ENCODE data around the gene TUT1.
"Not testable (repeated sequence)": the region's sequence is repeated elsewhere in the genome, so short reads cannot be mapped to it uniquely, and the experiment has no call there.

The TUT1 gene, protein sequence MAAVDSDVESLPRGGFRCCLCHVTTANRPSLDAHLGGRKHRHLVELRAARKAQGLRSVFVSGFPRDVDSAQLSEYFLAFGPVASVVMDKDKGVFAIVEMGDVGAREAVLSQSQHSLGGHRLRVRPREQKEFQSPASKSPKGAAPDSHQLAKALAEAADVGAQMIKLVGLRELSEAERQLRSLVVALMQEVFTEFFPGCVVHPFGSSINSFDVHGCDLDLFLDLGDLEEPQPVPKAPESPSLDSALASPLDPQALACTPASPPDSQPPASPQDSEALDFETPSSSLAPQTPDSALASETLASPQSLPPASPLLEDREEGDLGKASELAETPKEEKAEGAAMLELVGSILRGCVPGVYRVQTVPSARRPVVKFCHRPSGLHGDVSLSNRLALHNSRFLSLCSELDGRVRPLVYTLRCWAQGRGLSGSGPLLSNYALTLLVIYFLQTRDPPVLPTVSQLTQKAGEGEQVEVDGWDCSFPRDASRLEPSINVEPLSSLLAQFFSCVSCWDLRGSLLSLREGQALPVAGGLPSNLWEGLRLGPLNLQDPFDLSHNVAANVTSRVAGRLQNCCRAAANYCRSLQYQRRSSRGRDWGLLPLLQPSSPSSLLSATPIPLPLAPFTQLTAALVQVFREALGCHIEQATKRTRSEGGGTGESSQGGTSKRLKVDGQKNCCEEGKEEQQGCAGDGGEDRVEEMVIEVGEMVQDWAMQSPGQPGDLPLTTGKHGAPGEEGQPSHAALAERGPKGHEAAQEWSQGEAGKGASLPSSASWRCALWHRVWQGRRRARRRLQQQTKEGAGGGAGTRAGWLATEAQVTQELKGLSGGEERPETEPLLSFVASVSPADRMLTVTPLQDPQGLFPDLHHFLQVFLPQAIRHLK

DNA sequence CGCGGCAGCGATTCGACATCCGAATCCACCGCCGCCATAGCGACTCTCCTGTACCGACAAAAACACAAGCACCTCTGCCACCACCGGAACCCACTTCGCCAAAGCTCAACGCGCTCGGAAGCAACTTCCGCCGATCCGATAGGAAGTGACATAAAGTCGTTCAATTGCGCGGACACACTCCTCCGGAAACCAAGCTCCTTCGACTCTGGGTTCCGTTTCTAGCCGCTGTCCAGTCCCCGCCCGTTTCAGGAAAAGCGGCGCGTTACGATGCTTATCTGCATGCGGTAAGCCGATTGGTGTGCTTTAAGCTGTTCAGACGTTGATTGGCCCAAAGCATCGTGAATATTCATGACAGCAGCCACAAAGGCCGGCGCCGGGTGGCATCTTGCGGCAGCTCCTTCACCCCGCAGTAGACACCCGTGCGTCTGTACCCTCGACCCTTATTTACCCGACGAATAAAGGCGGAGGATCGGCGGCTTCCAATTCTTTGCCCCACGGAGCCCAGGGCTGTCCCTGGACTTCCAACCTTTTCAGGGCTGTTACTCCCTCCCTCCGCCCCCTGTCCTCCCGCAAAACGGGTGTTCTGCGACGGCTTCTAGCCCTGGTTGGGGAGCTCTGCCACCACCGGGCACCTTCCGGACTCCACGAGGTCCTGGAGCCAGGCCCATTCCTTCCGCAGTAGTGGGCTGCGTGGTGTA, at the start of gene TUT1:
TSS of gene TUT1 (minus strand) at position 76 of the 698 bp plus-strand sequence. CDS start at position 38, 38 bp downstream.
- Histone ChIP-seq H3K27ac (ENCODE audit: low read depth, low read length) (peak within 1 kb of the TSS; percentile 86), H3K4me1 (ENCODE audit: control insufficient read depth in 1 of 2, insufficient read depth in 2 of 2, low read length in 2 of 2) (peaks cover 22 to 30% of the 10 kb centered on the region in 2 donors), H3K27me3 (ENCODE audit: control insufficient read depth in 1 of 2, insufficient read depth in 2 of 2, low read length in 2 of 2) (no peaks in the 10 kb centered on the region), H3K4me3 (ENCODE audit: low read depth in 1 of 2, low read length in 2 of 2) (peak within 1 kb of the TSS; percentile 76 to 90), H3K9ac (ENCODE audit: low read depth in 1 of 2, low read length in 2 of 2) (peak within 1 kb of the TSS; percentile 91 to 94), H3K36me3 (ENCODE audit: control insufficient read depth in 1 of 2, insufficient read depth in 2 of 2, low read length in 2 of 2) (peaks cover 31 to 38% of the 10 kb centered on the region in 2 donors), H3K9me3 (ENCODE audit: control insufficient read depth in 1 of 2, low read length in 2 of 2) (no peaks in the 10 kb centered on the region)

DNA sequence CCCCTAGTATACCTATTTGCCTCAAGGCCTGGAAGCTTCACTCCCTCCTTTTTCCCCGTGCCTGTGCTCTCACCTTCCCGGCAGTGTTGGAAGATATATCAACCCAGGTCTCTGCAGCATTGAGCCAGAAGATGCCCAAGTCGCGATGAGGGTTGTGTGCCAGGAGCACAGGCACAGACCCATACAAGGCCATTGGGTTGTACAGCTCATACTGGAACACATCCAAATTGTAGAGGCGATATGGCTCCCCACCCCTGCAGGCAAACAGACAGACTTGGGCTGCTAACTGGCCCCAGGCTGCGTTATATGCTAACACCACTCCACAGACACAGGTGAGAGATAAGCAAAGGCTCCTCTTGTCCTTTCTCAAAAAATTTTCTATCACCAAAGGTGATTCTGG, 41.2 kb upstream of the TUT1 start:
- Histone ChIP-seq H3K4me1 (ENCODE audit: control insufficient read depth in 1 of 2, insufficient read depth in 2 of 2, low read length in 2 of 2) (no peaks in the 10 kb centered on the region), H3K9ac (ENCODE audit: low read depth in 1 of 2, low read length in 2 of 2) (no peak overlapping the region), H3K27me3 (ENCODE audit: control insufficient read depth in 1 of 2, insufficient read depth in 2 of 2, low read length in 2 of 2) (no peaks in the 10 kb centered on the region), H3K36me3 (ENCODE audit: control insufficient read depth in 1 of 2, insufficient read depth in 2 of 2, low read length in 2 of 2) (peaks cover 63 to 83% of the 10 kb centered on the region in 2 donors), H3K27ac (ENCODE audit: low read depth, low read length) (no peak overlapping the region), H3K9me3 (ENCODE audit: control insufficient read depth in 1 of 2, low read length in 2 of 2) (no peaks in the 10 kb centered on the region), H3K4me3 (ENCODE audit: low read depth in 1 of 2, low read length in 2 of 2) (no peak overlapping the region)

DNA sequence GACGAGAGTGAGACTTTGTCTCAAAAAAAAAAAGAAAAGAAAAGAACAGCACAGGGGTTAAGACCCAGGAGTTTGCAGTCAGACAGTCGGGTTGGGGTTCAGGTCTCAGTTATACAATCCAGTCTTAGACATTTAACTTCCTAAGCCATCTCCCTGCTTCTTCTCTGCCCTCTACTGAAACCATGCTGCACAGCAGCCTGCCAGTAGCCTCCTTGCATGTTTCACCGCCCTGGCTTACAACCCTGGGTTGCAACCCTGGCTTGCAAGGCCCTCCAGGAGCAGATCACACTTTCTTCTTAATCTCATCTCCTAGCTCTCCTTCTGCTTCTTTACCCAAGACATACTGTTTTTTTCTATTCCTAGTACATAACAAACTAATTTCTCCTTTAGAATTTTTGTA, 36.4 kb upstream of the TUT1 start:
- Histone ChIP-seq H3K36me3 (ENCODE audit: control insufficient read depth in 1 of 2, insufficient read depth in 2 of 2, low read length in 2 of 2) (peaks cover 58 to 76% of the 10 kb centered on the region in 2 donors), H3K9ac (ENCODE audit: low read depth in 1 of 2, low read length in 2 of 2) (no peak overlapping the region), H3K27ac (ENCODE audit: low read depth, low read length) (no peak overlapping the region), H3K27me3 (ENCODE audit: control insufficient read depth in 1 of 2, insufficient read depth in 2 of 2, low read length in 2 of 2) (no peaks in the 10 kb centered on the region), H3K4me3 (ENCODE audit: low read depth in 1 of 2, low read length in 2 of 2) (no peak overlapping the region), H3K9me3 (ENCODE audit: control insufficient read depth in 1 of 2, low read length in 2 of 2) (no peaks in the 10 kb centered on the region), H3K4me1 (ENCODE audit: control insufficient read depth in 1 of 2, insufficient read depth in 2 of 2, low read length in 2 of 2) (no peaks in the 10 kb centered on the region)

DNA sequence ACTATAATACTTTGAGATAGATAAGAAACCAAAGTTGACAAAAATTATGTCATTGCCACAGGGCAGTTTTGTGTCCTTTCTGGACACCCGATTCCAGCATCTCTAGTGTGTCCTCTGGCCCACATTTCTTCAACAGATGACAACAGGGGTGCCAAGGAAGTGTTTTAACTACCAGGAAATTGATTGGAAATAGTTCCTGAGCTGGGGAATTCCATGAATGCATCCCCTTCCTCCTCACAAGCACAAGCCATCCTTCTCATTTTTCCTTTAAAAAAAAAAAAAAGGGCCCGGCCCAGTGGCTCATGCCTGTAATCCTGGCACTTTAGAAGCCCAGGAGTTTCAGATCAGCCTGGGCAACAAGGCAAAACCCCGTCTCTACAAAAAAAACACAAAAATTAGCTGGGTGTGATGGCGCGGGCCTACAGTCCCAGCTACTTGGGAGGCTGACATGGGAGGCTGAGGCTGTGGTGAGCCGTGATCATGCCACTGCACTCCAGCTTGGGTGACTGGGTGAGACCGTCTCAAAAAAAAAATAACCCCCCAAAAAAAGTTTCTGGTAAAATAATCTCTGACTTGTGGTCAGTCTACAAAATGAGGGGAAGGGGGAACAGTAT, 31.3 kb upstream of the TUT1 start:
- H3K27me3 ChIP-seq (ENCODE audit: control insufficient read depth in 1 of 2, insufficient read depth in 2 of 2, low read length in 2 of 2), result no peaks in the 10 kb centered on the region
- peaks cover 22 to 27% of the 10 kb centered on the region in 2 donors for H3K36me3 ChIP-seq (ENCODE audit: control insufficient read depth in 1 of 2, insufficient read depth in 2 of 2, low read length in 2 of 2)
- peak overlapping the region in 1 of 2 donors; percentile 34 for H3K9ac ChIP-seq (ENCODE audit: low read depth in 1 of 2, low read length in 2 of 2)
- H3K4me3 ChIP-seq (ENCODE audit: low read depth in 1 of 2, low read length in 2 of 2), result peak overlapping the region; percentile 85 to 92
- peaks cover 5 to 10% of the 10 kb centered on the region in 2 donors for H3K4me1 ChIP-seq (ENCODE audit: control insufficient read depth in 1 of 2, insufficient read depth in 2 of 2, low read length in 2 of 2)
- no peaks in the 10 kb centered on the region for H3K9me3 ChIP-seq (ENCODE audit: control insufficient read depth in 1 of 2, low read length in 2 of 2)
- H3K27ac ChIP-seq (ENCODE audit: low read depth, low read length), result peak overlapping the region; percentile 71

DNA sequence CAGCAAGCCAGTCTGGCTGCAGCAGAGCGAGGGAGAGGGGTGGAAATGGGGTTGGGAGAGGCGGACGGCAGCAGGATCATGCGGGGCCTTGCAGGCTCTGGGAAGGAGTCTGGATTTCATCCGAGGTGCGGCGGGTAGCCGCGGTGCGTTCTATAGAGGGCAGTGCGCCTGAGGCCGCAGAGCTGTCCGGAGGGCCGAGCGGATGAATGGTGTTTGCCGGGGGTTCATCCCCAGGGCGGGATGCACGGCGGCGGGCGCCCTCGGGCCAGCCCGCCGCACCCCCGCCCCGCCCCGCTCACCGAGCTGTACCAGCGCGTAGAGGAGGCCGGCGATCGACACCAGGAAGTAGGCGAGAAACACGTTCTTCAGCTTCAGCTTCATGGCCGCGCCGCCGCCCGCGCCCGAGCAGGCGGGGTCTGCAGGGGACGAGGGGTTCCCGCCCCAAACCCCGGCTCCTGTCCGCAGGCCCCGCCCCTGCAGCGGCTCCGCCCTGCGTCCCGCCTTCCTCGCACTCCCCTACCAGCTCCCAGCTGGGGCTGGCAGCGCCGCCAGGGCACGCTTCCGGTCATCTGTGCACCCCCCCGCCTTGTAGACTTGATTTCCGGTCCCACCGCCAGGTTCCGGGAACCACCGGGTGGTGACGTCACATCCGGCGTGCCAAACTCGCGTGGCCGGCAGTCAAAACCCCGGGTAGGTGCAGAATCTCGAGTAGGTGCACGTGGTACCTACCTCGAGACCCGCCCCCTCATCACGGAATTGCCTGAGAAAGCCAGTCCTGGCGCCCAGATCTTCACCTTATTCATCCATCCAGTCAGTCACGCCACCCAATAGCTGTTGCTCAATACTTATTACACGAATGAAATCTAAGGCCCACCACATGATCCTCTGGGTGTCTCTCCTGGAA, 30.5 kb upstream of the TUT1 start, which contains the start of gene B3GAT3:
TSS of gene B3GAT3 (minus strand) at position 420 of the 904 bp plus-strand sequence. CDS start at position 381, 39 bp downstream.
- Histone ChIP-seq H3K4me3 (ENCODE audit: low read depth in 1 of 2, low read length in 2 of 2) (peak within 1 kb of the TSS; percentile 85 to 92), H3K4me1 (ENCODE audit: control insufficient read depth in 1 of 2, insufficient read depth in 2 of 2, low read length in 2 of 2) (peaks cover 5 to 10% of the 10 kb centered on the region in 2 donors), H3K36me3 (ENCODE audit: control insufficient read depth in 1 of 2, insufficient read depth in 2 of 2, low read length in 2 of 2) (peaks cover 18 to 26% of the 10 kb centered on the region in 2 donors), H3K27ac (ENCODE audit: low read depth, low read length) (peak within 1 kb of the TSS; percentile 71), H3K9me3 (ENCODE audit: control insufficient read depth in 1 of 2, low read length in 2 of 2) (no peaks in the 10 kb centered on the region), H3K9ac (ENCODE audit: low read depth in 1 of 2, low read length in 2 of 2) (peak within 1 kb of the TSS; percentile 65 to 84), H3K27me3 (ENCODE audit: control insufficient read depth in 1 of 2, insufficient read depth in 2 of 2, low read length in 2 of 2) (no peaks in the 10 kb centered on the region)

DNA sequence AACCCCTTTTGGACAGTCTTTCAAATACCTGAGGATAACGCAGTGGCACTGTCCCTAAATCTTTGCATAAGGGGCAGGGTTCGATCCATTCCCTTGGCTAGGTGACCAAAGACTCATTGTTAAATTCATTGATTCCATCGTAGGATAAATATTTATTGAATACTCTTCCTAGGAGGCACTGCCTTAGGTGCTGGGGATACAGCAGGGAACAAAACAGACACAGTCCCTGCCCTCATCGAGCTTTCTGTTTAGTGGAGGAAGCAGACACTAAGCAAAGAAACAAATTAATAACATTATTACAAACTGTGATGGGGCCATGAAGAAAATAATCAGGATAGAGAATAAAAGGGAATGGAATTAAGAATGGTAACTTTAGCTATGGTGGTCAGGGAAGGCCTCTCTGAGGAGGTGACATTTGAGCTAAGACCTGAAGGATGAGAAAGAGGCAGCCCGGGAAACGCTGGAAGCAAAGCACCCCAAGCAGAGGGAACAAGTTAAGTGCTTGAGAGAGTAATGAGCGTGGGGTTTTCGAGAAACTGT, 29.8 kb upstream of the TUT1 start:
- Histone ChIP-seq H3K27me3 (ENCODE audit: control insufficient read depth in 1 of 2, insufficient read depth in 2 of 2, low read length in 2 of 2) (no peaks in the 10 kb centered on the region), H3K4me1 (ENCODE audit: control insufficient read depth in 1 of 2, insufficient read depth in 2 of 2, low read length in 2 of 2) (peaks cover 5 to 10% of the 10 kb centered on the region in 2 donors), H3K9ac (ENCODE audit: low read depth in 1 of 2, low read length in 2 of 2) (peak overlapping the region; percentile 65 to 84), H3K36me3 (ENCODE audit: control insufficient read depth in 1 of 2, insufficient read depth in 2 of 2, low read length in 2 of 2) (peaks cover 11 to 23% of the 10 kb centered on the region in 2 donors), H3K4me3 (ENCODE audit: low read depth in 1 of 2, low read length in 2 of 2) (peak overlapping the region; percentile 85 to 92), H3K27ac (ENCODE audit: low read depth, low read length) (peak overlapping the region; percentile 71), H3K9me3 (ENCODE audit: control insufficient read depth in 1 of 2, low read length in 2 of 2) (no peaks in the 10 kb centered on the region)

DNA sequence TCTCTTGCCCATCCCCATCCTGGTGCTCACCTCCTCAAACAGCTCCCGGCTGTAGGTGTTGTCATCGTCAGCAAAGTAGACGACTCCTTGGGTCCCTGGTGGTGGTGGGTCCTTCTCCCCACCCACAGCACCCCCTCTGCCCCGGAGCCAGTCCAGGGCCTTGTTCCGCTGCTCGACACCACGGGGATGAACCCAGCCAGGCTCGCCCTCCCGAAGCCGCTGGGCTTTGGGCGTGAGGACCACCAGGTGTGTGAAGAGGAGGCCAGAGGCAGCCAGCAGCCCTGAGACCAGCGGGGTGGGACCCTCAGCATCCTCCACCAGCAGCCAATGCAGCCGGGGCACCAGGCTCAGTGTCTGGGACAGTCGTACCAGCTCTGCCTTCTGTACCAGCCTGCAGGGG, 25.6 kb upstream of the TUT1 start:
- Histone ChIP-seq H3K36me3 (ENCODE audit: control insufficient read depth in 1 of 2, insufficient read depth in 2 of 2, low read length in 2 of 2) (peaks cover 0 to 17% of the 10 kb centered on the region in 2 donors), H3K4me1 (ENCODE audit: control insufficient read depth in 1 of 2, insufficient read depth in 2 of 2, low read length in 2 of 2) (peaks cover 15 to 24% of the 10 kb centered on the region in 2 donors)
- not testable (repeated sequence) for H3K27ac ChIP-seq (ENCODE audit: low read depth, low read length); H3K4me3 ChIP-seq (ENCODE audit: low read depth in 1 of 2, low read length in 2 of 2); H3K9me3 ChIP-seq (ENCODE audit: control insufficient read depth in 1 of 2, low read length in 2 of 2); H3K27me3 ChIP-seq (ENCODE audit: control insufficient read depth in 1 of 2, insufficient read depth in 2 of 2, low read length in 2 of 2); H3K9ac ChIP-seq (ENCODE audit: low read depth in 1 of 2, low read length in 2 of 2)

DNA sequence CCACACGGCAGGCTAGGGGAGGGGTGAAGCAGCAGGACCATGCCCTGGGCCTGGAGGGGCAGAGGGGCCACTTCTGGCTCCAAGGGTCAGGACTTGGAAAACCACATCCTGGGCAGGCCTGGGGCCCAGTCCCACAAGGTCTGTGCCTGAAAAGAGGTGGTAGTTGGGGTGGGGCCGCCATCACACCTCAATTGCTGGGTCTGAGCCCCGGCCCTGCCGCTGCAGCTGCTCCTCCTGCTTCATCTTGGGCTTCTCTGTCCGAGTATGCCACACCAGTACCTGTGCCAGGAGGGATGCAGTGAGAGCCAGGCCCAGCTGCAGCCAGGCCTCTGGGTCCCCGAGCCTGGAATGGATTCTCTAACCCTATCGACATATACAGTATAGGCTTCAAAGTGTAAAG, 24.2 kb upstream of the TUT1 start:
- Histone ChIP-seq H3K36me3 (ENCODE audit: control insufficient read depth in 1 of 2, insufficient read depth in 2 of 2, low read length in 2 of 2) (peaks cover 0 to 17% of the 10 kb centered on the region in 2 donors), H3K4me3 (ENCODE audit: low read depth in 1 of 2, low read length in 2 of 2) (no peak overlapping the region), H3K27me3 (ENCODE audit: control insufficient read depth in 1 of 2, insufficient read depth in 2 of 2, low read length in 2 of 2) (no peaks in the 10 kb centered on the region), H3K4me1 (ENCODE audit: control insufficient read depth in 1 of 2, insufficient read depth in 2 of 2, low read length in 2 of 2) (peaks cover 21 to 28% of the 10 kb centered on the region in 2 donors), H3K9me3 (ENCODE audit: control insufficient read depth in 1 of 2, low read length in 2 of 2) (no peaks in the 10 kb centered on the region), H3K27ac (ENCODE audit: low read depth, low read length) (no peak overlapping the region), H3K9ac (ENCODE audit: low read depth in 1 of 2, low read length in 2 of 2) (no peak overlapping the region)

All from duodenal mucosa (tissue), 2 donors.